ENCODE results near the gene YPEL2. TPM values are rescaled to one million over a fixed set of nuclear protein-coding genes. Genes with fewer than 3 reads are reported as not detected.

Gene YPEL2
- total RNA-seq, 2 experiments from 2014 or later = 0.88 to 3.1 TPM

- Histone ChIP-seq H3K9me3 (ENCODE audit: low read length) (no peaks in the 10 kb centered on the region), H3K4me3 (ENCODE audit: low read depth, low read length, poor library complexity, severe bottlenecking) (no peak overlapping the region), H3K36me3 (ENCODE audit: insufficient read depth, low read length) (no peaks in the 10 kb centered on the region), H3K9me2 (ENCODE audit: insufficient read depth, low read length) (no peaks in the 10 kb centered on the region), H3K79me2 (ENCODE audit: insufficient read depth, low read depth, low read length) (no peaks in the 10 kb centered on the region), H3K4me2 (ENCODE audit: low read length) (no peak overlapping the region), H3K27ac (ENCODE audit: low read depth, low read length, poor library complexity, severe bottlenecking) (no peak overlapping the region), H2AFZ (ENCODE audit: low read length) (no peak overlapping the region), H3K4me1 (ENCODE audit: insufficient read depth, low read length, poor library complexity, severe bottlenecking) (no peaks in the 10 kb centered on the region), H4K20me1 (ENCODE audit: insufficient read depth, low read length) (no peaks in the 10 kb centered on the region)
- TF ChIP-seq, protein P1, sequence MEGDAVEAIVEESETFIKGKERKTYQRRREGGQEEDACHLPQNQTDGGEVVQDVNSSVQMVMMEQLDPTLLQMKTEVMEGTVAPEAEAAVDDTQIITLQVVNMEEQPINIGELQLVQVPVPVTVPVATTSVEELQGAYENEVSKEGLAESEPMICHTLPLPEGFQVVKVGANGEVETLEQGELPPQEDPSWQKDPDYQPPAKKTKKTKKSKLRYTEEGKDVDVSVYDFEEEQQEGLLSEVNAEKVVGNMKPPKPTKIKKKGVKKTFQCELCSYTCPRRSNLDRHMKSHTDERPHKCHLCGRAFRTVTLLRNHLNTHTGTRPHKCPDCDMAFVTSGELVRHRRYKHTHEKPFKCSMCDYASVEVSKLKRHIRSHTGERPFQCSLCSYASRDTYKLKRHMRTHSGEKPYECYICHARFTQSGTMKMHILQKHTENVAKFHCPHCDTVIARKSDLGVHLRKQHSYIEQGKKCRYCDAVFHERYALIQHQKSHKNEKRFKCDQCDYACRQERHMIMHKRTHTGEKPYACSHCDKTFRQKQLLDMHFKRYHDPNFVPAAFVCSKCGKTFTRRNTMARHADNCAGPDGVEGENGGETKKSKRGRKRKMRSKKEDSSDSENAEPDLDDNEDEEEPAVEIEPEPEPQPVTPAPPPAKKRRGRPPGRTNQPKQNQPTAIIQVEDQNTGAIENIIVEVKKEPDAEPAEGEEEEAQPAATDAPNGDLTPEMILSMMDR (conservative IDR thresholded peaks at IDR 0.05; ENCODE audit: low read length) = no peak
- no peak for TF ChIP-seq EZH2phosphoT487 (IDR thresholded peaks at IDR 0.05; ENCODE audit: borderline replicate concordance, low read depth, low read length)
- DNase-seq (ENCODE audit: low spot score) = no peak
- ChIA-PET CTCF (ENCODE audit: unreplicated experiment) (no interaction called here), POLR2A (no interaction called here)
- intact Hi-C loops (cut with micrococcal nuclease; ENCODE audit: unreplicated experiment) = no loop called here
- BruUV-seq (replicated peaks) = no TSS peak
Measured at GRCh38 chr17:59381716-59382570, 50.5 kb downstream of the YPEL2 start.

GRCh38 chr17:59383893-59384292 is 52.4 kb downstream of the YPEL2 start:
- ChIA-PET POLR2A (no interaction called here), CTCF (ENCODE audit: unreplicated experiment) (no interaction called here)
- no peak overlapping the region for H2AFZ ChIP-seq (ENCODE audit: low read length)
- TF ChIP-seq, protein P1 (conservative IDR thresholded peaks at IDR 0.05; ENCODE audit: low read length) = no peak
- no peak for TF ChIP-seq EZH2phosphoT487 (IDR thresholded peaks at IDR 0.05; ENCODE audit: borderline replicate concordance, low read depth, low read length)
- H3K79me2 ChIP-seq (ENCODE audit: insufficient read depth, low read depth, low read length) = no peaks in the 10 kb centered on the region
- no peaks in the 10 kb centered on the region for H3K9me3 ChIP-seq (ENCODE audit: low read length)
- no peak for DNase-seq (ENCODE audit: low spot score)
- no TSS peak for BruUV-seq (replicated peaks)
- intact Hi-C loops (cut with micrococcal nuclease; ENCODE audit: unreplicated experiment) = no loop called here
- H3K27ac ChIP-seq (ENCODE audit: low read depth, low read length, poor library complexity, severe bottlenecking) = no peak overlapping the region
- no peak overlapping the region for H3K4me2 ChIP-seq (ENCODE audit: low read length)
- no peaks in the 10 kb centered on the region for H3K36me3 ChIP-seq (ENCODE audit: insufficient read depth, low read length)
- no peaks in the 10 kb centered on the region for H3K4me1 ChIP-seq (ENCODE audit: insufficient read depth, low read length, poor library complexity, severe bottlenecking)
- H3K9me2 ChIP-seq (ENCODE audit: insufficient read depth, low read length) = no peaks in the 10 kb centered on the region
- no peaks in the 10 kb centered on the region for H4K20me1 ChIP-seq (ENCODE audit: insufficient read depth, low read length)
- H3K4me3 ChIP-seq (ENCODE audit: low read depth, low read length, poor library complexity, severe bottlenecking) = no peak overlapping the region

- H3K36me3 ChIP-seq (ENCODE audit: insufficient read depth, low read length) = no peaks in the 10 kb centered on the region
- no peak overlapping the region for H2AFZ ChIP-seq (ENCODE audit: low read length)
- POLR2A ChIA-PET = no interaction called here
- no peaks in the 10 kb centered on the region for H3K79me2 ChIP-seq (ENCODE audit: insufficient read depth, low read depth, low read length)
- H4K20me1 ChIP-seq (ENCODE audit: insufficient read depth, low read length) = no peaks in the 10 kb centered on the region
- no peak overlapping the region for H3K4me2 ChIP-seq (ENCODE audit: low read length)
- no peak for DNase-seq (ENCODE audit: low spot score)
- intact Hi-C loops (cut with micrococcal nuclease; ENCODE audit: unreplicated experiment) = no loop called here
- H3K9me3 ChIP-seq (ENCODE audit: low read length) = no peaks in the 10 kb centered on the region
- no peak overlapping the region for H3K27ac ChIP-seq (ENCODE audit: low read depth, low read length, poor library complexity, severe bottlenecking)
- no peak overlapping the region for H3K4me3 ChIP-seq (ENCODE audit: low read depth, low read length, poor library complexity, severe bottlenecking)
- CTCF ChIA-PET (ENCODE audit: unreplicated experiment) = no interaction called here
- no TSS peak for BruUV-seq (replicated peaks)
- no peaks in the 10 kb centered on the region for H3K9me2 ChIP-seq (ENCODE audit: insufficient read depth, low read length)
- no peak for TF ChIP-seq EZH2phosphoT487 (IDR thresholded peaks at IDR 0.05; ENCODE audit: borderline replicate concordance, low read depth, low read length)
- TF ChIP-seq, protein P1 (conservative IDR thresholded peaks at IDR 0.05; ENCODE audit: low read length) = no peak
- no peaks in the 10 kb centered on the region for H3K4me1 ChIP-seq (ENCODE audit: insufficient read depth, low read length, poor library complexity, severe bottlenecking)
Measured at GRCh38 chr17:59387351-59388068, 56.1 kb downstream of the YPEL2 start.

Measured in OCI-LY7 (cell line).